Body of pancreas (tissue), 4 donors: Measurements from ENCODE around the gene TEAD1. TPM values are rescaled to one million over a fixed set of nuclear protein-coding genes. Genes with fewer than 3 reads are reported as not detected.

ENCODE experiments used
- ATAC-seq: fragments of 150-250 bp; one replicate; pipeline ENCODE4 v1.9.1; 2016
- DNase-seq, 4 donors: peaks; one replicate each; pipeline ENCODE4 v3.0.0-alpha.2; 2019
- H3K27ac ChIP-seq, 4 donors: fragments of 200-600 bp; sonication (generic); 1 replicate in 3 of 4; 2 replicates in 1 of 4; pipeline versions ENCODE4 v1.5.1 to v1.6.1; 2016 to 2019; ENCODE audit warnings: mild to moderate bottlenecking in 1 of 4, mixed read lengths in 1 of 4, moderate library complexity in 1 of 4
- H3K27me3 ChIP-seq, 2 donors: fragments of 200-600 bp; sonication (generic); one replicate each; pipeline ENCODE4 v1.6.0; 2016; ENCODE audit warnings: mild to moderate bottlenecking in 1 of 2
- H3K36me3 ChIP-seq, 2 donors: fragments of 200-600 bp; sonication (generic); replicated peaks in 1 of 2; 2 replicates each; pipeline ENCODE4 v1.5.1; 2016; ENCODE audit warnings: low read depth in 2 of 2; ENCODE audit not compliant: insufficient read depth in 1 of 2
- H3K4me1 ChIP-seq: fragments of 200-600 bp; sonication (generic); one replicate; pipeline ENCODE4 v1.6.0; 2016
- H3K4me3 ChIP-seq, 2 donors: fragments of 200-600 bp; sonication (generic); 1 replicate in 1 of 2; 2 replicates in 1 of 2; pipeline ENCODE4 v1.5.1; 2016 to 2019
- H3K9me3 ChIP-seq, 3 donors: fragments of 200-600 bp; sonication (generic); 1 replicate in 2 of 3; 2 replicates in 1 of 3; pipeline ENCODE4 v1.5.1; 2016
- POLR2A ChIP-seq, 3 donors: fragments of 450-650 bp; IDR thresholded peaks; one replicate each; pipeline ENCODE4 v1.6.1; 2016; ENCODE audit warnings: antibody characterized with exemption in 3 of 3, mild to moderate bottlenecking in 2 of 3
- WGBS, 2 donors: methylation state at CpG; one replicate each; pipeline ENCODE4 v1.1.5; 2017; 5-methylcytosine and 5-hydroxymethylcytosine counted together
- intact Hi-C: fragments of 100-400 bp; cut with DNase I; formaldehyde crosslinking; loops from one replicate; pipeline ENCODE4 v1.15.1; 2023
- total RNA-seq, 2 donors: library from RNA; depleted of rRNA; stranded (reverse); fragments of >200 nt; gene quantifications; one replicate each; pipeline ENCODE4 v1.1.0, GENCODE V29; 2016
- TF ChIP-seq, protein P1 (sequence below), 7 experiments: fragments of 450-650 bp in 4 of 7; fragments of 200-600 bp in 3 of 7; sonication (generic) in 3 of 7; IDR thresholded peaks; one replicate each; pipeline ENCODE4 v1.5.1; 2016 to 2019; ENCODE audit warnings: antibody characterized with exemption in 7 of 7

The TEAD1 gene
- total RNA-seq, 2 donors from 2014 or later, result 36.9 to 55.0 TPM

DNA sequence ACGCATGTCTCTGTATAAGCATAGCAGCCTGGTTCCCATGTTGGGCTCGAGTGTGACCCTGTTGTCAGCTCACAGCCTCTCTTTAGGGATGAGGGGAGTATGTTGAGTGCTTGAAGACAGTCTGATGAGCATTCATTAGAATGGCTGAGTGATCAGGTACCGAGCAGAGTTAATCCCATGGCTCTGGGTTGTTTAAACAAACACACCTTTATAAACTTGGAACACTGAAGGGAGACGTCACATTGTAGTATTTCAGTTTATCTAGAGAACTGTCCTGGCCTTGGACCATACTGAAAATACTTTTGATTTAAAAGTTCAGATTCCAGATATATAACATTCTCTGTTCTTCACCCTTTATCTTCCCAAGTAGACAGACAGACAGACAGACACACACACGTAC lies 76.0 kb downstream of the TEAD1 start:
- no peak for DNase-seq
- Histone ChIP-seq H3K27me3 (no peaks in the 10 kb centered on the region), H3K4me3 (no peak overlapping the region), H3K9me3 (no peaks in the 10 kb centered on the region), H3K4me1 (peaks cover 32% of the 10 kb centered on the region), H3K36me3 (no peaks in the 10 kb centered on the region), H3K27ac (no peak overlapping the region)
- ATAC-seq, result no peak
- whole genome bisulfite sequencing, 2 donors, result 56 to 59% methylated on average over 5 of the region's 5 CpGs
- TF ChIP-seq, protein P1, sequence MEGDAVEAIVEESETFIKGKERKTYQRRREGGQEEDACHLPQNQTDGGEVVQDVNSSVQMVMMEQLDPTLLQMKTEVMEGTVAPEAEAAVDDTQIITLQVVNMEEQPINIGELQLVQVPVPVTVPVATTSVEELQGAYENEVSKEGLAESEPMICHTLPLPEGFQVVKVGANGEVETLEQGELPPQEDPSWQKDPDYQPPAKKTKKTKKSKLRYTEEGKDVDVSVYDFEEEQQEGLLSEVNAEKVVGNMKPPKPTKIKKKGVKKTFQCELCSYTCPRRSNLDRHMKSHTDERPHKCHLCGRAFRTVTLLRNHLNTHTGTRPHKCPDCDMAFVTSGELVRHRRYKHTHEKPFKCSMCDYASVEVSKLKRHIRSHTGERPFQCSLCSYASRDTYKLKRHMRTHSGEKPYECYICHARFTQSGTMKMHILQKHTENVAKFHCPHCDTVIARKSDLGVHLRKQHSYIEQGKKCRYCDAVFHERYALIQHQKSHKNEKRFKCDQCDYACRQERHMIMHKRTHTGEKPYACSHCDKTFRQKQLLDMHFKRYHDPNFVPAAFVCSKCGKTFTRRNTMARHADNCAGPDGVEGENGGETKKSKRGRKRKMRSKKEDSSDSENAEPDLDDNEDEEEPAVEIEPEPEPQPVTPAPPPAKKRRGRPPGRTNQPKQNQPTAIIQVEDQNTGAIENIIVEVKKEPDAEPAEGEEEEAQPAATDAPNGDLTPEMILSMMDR (IDR thresholded peaks at IDR 0.05), result no peak
- TF ChIP-seq POLR2A (IDR thresholded peaks at IDR 0.05), result no peak
- intact Hi-C loops, result no loop called here

DNA sequence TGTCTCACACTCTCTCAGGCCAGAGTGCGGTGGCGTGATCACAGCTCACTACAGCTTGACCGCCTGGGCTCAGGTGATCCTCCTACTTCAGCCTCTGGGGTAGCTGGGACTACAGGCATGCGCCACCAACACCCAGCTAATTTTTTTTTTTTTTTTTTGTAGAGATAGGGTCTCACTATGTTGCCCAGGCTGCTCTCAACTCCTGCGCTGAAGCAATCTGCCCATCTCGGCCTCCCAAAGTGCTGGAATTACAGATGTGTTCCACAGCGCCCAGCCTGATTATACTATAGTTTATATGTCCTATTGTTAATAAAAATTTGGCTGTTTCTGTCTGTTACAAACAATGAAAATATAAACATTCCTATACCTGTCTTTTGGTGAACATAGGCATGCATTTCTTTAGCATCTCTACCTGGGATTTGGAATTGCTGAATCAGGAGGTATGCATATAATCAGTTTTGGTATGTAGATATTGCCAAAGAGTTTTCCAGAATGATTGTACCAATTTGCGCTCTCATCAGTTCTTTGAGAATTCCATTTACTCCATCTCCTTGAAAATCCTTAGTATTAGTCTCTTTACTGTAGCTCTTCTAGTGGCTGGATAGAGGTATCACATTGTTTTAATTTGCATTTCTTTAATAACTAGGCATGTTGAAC lies 78.8 kb downstream of the TEAD1 start:
- WGBS, 2 donors, result 94 to 97% methylated on average over 8 of the region's 8 CpGs
- Histone ChIP-seq H3K27ac (no peak overlapping the region), H3K4me1 (peaks cover 32% of the 10 kb centered on the region), H3K4me3 (no peak overlapping the region), H3K27me3 (no peaks in the 10 kb centered on the region), H3K36me3 (no peaks in the 10 kb centered on the region), H3K9me3 (no peaks in the 10 kb centered on the region)
- ATAC-seq (no peak), DNase-seq (no peak)
- TF ChIP-seq POLR2A (IDR thresholded peaks at IDR 0.05), result no peak
- TF ChIP-seq, protein P1 (IDR thresholded peaks at IDR 0.05), result no peak
- intact Hi-C loops, result no loop called here

DNA sequence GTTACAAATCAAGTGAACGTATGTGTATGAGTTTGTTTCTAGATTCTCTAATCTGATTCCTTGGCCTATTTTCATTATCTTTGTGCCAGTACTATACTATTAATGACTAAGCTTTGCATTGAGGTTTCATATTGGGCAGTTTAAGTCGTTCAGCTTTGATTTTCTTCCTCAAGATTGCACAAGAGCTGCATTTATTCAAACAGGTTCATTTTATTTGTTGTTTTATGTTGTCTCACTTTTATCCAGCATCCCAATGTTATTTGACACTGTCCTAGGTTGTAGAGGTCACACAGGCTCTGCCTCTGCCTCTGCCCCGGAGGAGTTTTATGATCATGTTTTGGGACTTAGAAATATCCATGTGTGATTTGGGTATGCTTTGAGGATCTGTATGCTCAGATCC lies 79.8 kb downstream of the TEAD1 start:
- DNase-seq (no peak), ATAC-seq (no peak)
- Histone ChIP-seq H3K36me3 (no peaks in the 10 kb centered on the region), H3K9me3 (no peaks in the 10 kb centered on the region), H3K4me1 (peaks cover 32% of the 10 kb centered on the region), H3K27ac (no peak overlapping the region), H3K4me3 (no peak overlapping the region), H3K27me3 (no peaks in the 10 kb centered on the region)
- intact Hi-C loops, result no loop called here
- no peak for TF ChIP-seq POLR2A (IDR thresholded peaks at IDR 0.05)
- TF ChIP-seq, protein P1 (IDR thresholded peaks at IDR 0.05), result no peak
- WGBS, 2 donors, result 54 to 58% methylated on average over 3 of the region's 3 CpGs

DNA sequence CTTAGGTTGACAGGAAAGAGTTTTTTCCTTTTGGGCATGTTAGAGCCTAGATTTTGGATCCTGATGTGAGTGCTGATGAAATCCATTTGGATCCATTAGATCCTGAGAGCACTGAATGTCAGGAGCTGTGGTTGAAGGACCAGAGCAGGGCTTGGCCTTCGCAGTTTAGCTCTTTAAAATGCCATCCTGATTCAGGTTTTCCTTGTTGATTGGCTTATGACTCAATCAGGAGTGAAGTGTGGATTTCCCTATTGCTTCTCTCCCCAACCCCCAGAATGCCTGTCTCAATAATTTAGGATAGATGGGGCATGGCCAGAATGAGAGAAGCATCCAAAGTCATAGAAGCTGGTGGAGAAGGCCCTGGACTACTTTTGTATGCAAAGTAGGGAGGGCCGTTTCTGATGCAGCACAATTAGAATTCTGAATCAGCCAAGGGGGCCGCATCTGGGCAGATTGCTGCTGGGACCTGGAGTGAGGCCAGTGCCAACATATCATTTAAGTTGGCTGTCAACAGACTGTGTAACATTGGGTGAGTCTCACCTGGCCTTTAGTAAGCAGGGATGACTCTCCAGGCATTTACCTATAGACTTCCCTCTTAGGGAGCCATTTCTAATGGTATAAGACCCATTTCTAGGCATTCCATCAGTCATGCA lies 80.5 kb downstream of the TEAD1 start:
- no peaks in the 10 kb centered on the region for H3K27me3 ChIP-seq
- H3K27ac ChIP-seq, result no peak overlapping the region
- no peaks in the 10 kb centered on the region for H3K36me3 ChIP-seq
- no peak overlapping the region for H3K4me3 ChIP-seq
- TF ChIP-seq POLR2A (IDR thresholded peaks at IDR 0.05), result no peak
- TF ChIP-seq, protein P1 (IDR thresholded peaks at IDR 0.05), result no peak
- intact Hi-C loops, result no loop called here
- ATAC-seq (no peak), DNase-seq (peak in 1 of 4 donors; percentile 23)
- 70 to 80% methylated on average over 3 of the region's 3 CpGs for WGBS, 2 donors
- no peaks in the 10 kb centered on the region for H3K9me3 ChIP-seq
- peaks cover 32% of the 10 kb centered on the region for H3K4me1 ChIP-seq
